NOMO-1 (cell line): ENCODE results near the gene KRTAP9-1.
"Not testable (repeated sequence)": the region's sequence is repeated elsewhere in the genome, so short reads cannot be mapped to it uniquely, and the experiment has no call there.

Experiments used
- DNase-seq, 2 experiments: peaks; one replicate each; lab custom pipeline; 2025; ENCODE audit not compliant: unreplicated experiment in 2 of 2; lab: John Stamatoyannopoulos, UW

Gene KRTAP9-1

DNA sequence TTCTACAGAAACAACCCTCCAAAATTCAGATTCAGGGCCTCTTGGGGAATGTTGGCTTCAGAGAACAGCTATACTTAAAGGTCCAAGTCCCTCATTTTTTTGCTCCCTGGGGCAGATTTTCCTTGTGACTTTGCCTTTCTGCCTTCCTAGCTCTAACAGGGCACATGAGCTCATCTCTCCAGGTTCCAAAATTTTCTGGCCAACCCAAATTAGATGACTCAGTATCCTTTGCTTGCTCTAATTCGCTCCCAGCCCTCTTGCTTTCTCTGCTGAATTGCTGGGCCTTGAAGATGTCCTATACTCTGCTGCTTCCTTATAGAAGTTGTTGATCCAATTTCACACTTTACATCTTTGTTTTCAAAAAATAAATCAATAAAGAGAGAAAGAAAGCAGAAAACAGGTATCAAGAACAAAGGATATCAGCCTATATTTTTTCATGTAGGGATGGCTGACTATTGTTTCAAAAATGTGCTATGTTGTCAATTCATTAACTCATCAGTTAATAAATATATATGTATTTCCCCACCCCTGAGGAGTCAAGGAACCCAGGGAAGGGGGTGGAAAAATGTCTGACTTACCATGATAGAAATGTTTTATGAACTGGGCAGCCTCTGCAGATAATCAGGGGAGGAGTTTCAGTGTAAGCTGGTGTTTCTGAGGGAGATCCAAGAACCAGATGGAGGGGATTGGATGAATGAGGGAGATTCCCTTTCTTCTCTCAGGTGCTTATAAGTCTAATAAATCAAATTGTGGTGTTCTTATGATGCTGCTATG lies 10.7 kb upstream of the KRTAP9-1 start:
- no peak for DNase-seq

DNA sequence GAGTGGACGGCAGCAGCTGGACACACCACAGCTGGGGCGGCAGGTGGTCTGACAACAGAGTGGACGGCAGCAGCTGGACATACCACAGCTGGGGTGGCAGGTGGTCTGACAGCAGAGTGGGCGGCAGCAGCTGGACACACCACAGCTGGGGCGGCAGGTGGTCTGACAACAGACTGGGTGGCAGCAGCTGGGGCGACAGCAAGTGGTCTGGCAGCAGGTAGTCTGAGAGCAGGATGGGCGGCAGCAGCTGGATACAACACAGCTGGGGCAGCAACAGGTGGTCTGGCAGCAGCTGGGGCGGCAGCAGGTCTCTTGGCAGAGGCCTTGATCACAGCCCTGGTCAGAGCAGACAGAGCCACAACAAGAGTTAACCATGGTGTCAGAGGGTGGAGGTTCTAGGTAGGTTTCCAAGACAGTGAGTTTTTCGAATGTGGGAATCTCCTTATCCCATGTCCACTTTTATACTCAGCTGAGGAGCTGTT lies 5.2 kb upstream of the KRTAP9-1 start, which contains the start of gene KRTAP4-1:
Gene KRTAP4-1 (minus strand): TSS at position 432 of the 482 bp plus-strand sequence. CDS start 57 bp downstream, at position 375.
- no peak for DNase-seq

GRCh38 chr17:41185001-41185400 lies 4.7 kb upstream of the KRTAP9-1 start:
- no peak for DNase-seq

- no peak for DNase-seq
These were observed 2.8 kb upstream of the KRTAP9-1 start for GRCh38 chr17:41186872-41187271.

GRCh38 chr17:41190328-41190727 lies 641 bp downstream of the KRTAP9-1 start:
- no peak for DNase-seq

GRCh38 chr17:41196068-41196467 lies 6.4 kb downstream of the KRTAP9-1 start:
- DNase-seq: no peak

- no peak for DNase-seq
These were observed 9.9 kb downstream of the KRTAP9-1 start for GRCh38 chr17:41199421-41200078.

DNA sequence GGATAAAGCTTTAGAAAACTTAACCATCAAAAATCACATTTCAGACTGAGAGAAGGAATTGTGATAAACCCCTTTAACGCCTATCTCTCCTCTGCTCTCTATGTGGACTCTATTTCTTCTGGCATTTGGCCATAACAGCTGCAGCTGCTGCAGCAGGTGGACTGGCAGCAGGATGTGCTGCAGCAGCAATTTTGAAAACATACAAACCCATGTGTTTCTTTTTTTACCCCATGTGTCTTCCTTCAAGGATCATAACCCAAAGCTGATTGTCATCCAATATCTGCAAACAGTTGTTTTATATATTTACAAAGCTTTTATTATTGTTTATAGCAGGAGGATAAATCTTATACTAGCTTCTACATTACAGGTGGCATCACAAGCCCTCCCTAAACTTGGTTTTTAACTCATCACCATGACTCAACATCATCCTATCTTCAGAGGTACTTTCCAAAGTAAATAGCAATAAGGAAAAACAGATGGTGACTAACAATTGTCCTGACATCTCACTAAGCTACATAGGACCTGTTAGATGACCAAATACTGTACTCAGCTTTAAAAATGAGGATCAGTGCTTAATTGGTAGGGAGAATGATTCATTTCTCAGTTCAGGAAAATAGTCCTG lies 22.3 kb downstream of the KRTAP9-1 start:
- DNase-seq: no peak

DNA sequence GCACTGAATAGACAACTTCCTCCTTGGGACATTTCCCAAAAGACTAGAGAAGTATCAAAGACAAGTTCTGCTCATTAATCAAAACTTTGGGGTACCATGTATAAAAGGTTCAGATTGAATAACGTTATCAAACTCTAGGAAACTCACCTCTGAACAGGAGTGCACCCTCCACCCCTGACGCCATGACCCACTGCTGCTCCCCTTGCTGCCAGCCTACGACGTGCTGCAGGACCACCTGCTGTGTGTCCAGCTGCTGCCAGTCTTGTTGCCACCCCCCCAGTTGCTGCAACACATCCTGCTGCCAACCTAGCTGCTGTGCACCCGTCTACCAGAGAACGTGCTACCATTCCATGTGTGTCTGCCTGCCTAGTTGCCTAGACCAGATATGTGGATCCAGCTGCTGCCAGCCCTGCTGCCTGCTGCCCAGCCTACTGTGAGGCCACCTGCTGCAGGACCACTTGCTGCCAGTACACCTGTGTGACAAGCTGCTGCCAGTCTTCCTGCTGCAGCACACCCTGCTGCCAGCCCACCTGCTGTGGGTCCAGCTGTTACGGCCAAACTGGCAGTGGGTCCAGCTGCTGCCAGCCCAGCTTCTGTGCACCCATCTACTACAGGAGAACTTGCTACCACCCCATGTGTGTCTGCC lies 23.0 kb downstream of the KRTAP9-1 start:
- DNase-seq: no peak

DNA sequence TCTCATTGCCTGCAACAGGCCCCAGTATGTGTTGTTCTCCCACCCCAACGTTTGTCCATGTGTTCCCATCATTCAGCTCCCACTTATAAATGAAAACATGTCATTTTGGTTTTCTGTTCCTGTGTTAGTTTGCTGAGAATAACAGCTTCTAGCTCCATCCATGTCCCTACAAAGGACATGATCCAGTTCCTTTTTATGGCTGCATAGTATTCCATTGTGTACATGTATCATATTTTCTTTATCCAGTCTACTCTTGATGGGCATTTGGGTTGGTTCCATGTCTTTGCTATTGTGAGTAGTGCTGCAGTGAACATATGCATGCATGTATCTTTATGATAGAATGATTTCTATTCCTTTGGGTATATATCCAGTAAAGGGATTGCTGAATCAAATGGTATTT lies 26.0 kb downstream of the KRTAP9-1 start:
- no peak for DNase-seq

DNA sequence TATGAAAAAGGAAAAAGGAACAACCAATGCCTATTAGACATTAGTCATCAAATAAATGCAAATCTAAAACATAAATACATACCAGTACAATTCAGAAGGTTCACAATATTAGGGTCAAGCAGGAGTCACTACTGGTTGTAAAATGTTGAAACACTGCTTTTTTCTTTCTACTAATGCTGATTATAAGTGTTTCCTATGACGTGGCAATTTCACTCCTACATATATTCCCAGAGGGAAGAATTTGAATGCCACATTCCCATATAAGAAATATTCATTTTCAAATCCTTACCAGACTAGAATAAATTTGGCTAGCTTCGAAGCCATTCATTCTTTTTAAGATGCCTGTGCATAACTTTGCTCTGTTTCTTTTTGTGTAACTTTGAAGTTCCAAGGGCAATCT lies 34.1 kb downstream of the KRTAP9-1 start:
- DNase-seq: no peak

DNA sequence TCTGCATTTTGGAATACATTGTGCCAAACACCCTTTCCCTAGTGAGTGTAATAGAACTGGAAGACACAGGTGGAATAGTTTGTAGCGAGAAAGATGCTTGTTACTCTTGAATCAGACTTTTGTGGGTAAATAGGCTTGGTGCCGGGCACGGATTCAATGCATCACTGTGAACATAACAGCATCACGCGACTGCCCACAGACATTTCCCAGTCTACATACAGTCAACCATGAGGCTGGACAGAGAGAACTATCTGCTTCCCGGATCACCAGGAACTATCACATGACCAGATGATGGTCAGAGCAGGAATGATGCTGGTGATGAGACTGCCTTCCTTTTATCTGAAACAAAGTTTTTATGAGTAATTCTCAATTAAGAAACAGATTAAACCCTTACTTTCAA lies 36.4 kb downstream of the KRTAP9-1 start:
- DNase-seq: no peak

DNA sequence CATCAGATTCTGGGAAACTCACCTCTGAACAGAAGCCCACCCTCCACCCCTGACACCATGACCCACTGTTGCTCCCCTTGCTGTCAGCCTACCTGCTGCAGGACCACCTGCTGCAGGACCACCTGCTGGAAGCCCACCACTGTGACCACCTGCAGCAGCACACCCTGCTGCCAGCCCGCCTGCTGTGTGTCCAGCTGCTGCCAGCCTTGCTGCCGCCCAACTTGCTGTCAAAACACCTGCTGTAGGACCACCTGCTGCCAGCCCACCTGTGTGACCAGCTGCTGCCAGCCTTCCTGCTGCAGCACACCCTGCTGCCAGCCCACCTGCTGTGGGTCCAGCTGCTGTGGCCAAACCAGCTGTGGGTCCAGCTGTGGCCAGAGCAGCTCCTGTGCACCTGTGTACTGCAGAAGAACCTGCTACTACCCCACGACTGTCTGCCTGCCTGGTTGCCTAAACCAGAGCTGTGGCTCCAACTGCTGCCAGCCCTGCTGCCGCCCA lies 37.0 kb downstream of the KRTAP9-1 start, which contains the start of gene KRTAP9-2:
Gene KRTAP9-2 (plus strand): TSS at position 51 of the 498 bp plus-strand sequence. CDS start 7 bp downstream, at position 58.
- DNase-seq: not testable (repeated sequence)

GRCh38 chr17:41230094-41230493 lies 40.4 kb downstream of the KRTAP9-1 start:
- no peak for DNase-seq

DNA sequence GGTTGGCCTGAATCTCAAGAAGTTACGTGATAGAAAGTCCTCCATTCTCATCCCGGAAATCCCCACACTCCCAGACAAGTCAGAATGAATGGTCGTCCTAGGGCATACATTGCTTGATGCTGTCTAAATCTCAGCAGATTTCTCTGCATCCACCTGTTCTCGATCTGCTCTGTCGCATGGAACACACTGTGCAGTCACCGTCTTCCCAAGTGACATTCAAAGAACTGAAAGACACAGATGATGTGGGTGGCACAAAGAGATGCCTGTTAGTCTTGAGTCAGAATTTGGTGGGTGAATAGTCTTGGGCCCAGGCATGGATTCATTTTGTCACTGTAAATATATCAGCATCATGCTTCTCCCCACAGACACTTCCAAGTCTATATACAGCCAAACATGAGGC lies 42.0 kb downstream of the KRTAP9-1 start:
- DNase-seq: no peak

- not testable (repeated sequence) for DNase-seq
These were observed 42.9 kb downstream of the KRTAP9-1 start, which contains the start of gene KRTAP9-3 for GRCh38 chr17:41232399-41233105. Gene KRTAP9-3 (plus strand): TSS chr17:41232449. CDS start chr17:41232502, 53 bp downstream.

DNA sequence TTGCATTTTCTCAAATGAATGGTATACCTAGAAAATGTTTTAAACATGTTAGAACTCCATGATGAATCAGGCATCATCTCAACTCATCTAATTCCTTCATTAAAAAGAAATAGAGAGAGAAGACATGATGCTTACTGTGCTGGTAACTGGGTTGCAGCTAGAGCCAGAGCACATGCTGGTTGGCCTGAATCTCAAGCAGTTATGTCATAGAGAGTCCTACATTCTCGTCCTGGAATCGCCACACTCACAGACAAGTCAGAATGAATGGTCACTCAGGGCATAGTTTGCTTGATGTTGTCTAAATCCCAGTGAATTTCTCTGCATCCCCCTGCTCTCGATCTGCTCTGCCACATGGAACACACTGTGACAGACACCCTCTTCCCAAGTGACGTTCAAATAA lies 47.4 kb downstream of the KRTAP9-1 start:
- not testable (repeated sequence) for DNase-seq

DNA sequence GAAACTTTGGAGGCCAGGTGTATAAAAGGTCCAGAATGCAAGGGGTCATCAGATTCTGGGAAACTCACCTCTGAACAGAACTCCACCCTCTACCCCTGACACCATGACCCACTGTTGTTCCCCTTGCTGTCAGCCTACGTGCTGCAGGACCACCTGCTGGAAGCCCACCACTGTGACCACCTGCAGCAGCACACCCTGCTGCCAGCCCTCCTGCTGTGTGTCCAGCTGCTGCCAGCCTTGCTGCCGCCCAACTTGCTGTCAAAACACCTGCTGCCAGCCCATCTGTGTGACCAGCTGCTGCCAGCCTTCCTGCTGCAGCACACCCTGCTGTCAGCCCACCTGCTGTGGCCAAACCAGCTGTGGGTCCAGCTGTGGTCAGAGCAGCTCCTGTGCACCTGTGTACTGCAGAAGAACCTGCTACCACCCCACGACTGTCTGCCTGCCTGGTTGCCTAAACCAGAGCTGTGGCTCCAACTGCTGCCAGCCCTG lies 48.3 kb downstream of the KRTAP9-1 start, which contains the start of gene KRTAP9-8:
Gene KRTAP9-8 (plus strand): TSS at position 51 of the 489 bp plus-strand sequence. CDS start 53 bp downstream, at position 104.
- DNase-seq: not testable (repeated sequence)
